SK-MEL-5 (cell line): ENCODE results near the gene WDR90. TPM values are rescaled to one million over a fixed set of nuclear protein-coding genes. Genes with fewer than 3 reads are reported as not detected.
A peak's percentile ranks its signal among the peaks of the same experiment; 100 is the strongest.

ENCODE experiments used
- DNase-seq: peaks from one replicate; pipeline ENCODE4 v3.0.0-alpha.2; 2016; ENCODE audit warnings: low read depth, low spot score
- in situ Hi-C: cut with HindIII; loops from 2 replicates; pipeline ENCODE4 v1.10.0; 2016; ENCODE audit warnings: low sequenced_read_pairs, high pct_unique_total_duplicates, low pct_unique_long_range_greater_than_20kb
- total RNA-seq: library from RNA; depleted of rRNA; stranded (reverse); fragments of >200 nt; shearing (Covaris generic); gene quantifications from 2 replicates; pipeline ENCODE4 v1.2.3, GENCODE V29; 2014

WDR90 gene
- total RNA-seq, 1 experiment from 2014 or later = 10.3 TPM

GRCh38 chr16:667780-668518 is 18.8 kb downstream of the WDR90 start, which contains the start of gene RHOT2:
Gene RHOT2 (plus strand): TSS chr16:668132. CDS start chr16:668200, 68 bp downstream.
- in situ Hi-C loops = no loop called here
- peak; percentile 86 for DNase-seq

GRCh38 chr16:668519-669171 is 19.5 kb downstream of the WDR90 start:
- no peak for DNase-seq
- in situ Hi-C loops = no loop called here

- in situ Hi-C loops = no loop called here
- DNase-seq = no peak
Observed at GRCh38 chr16:669666-670065, 20.5 kb downstream of the WDR90 start.

- no peak for DNase-seq
- in situ Hi-C loops = no loop called here
Observed at GRCh38 chr16:670485-671352, 21.6 kb downstream of the WDR90 start.

- DNase-seq = no peak
Observed at GRCh38 chr16:671353-672131, 22.4 kb downstream of the WDR90 start.

GRCh38 chr16:672371-672770 is 23.2 kb downstream of the WDR90 start:
- DNase-seq = no peak
- in situ Hi-C loops = no loop called here

More at GRCh38 chr16:671353-672131, 22.4 kb downstream of the WDR90 start:
- in situ Hi-C loops = no loop called here

GRCh38 chr16:672851-673250 is 23.7 kb downstream of the WDR90 start:
- no peak for DNase-seq
- in situ Hi-C loops = no loop called here

- in situ Hi-C loops = no loop called here
- no peak for DNase-seq
Observed at GRCh38 chr16:673399-673991, 24.3 kb downstream of the WDR90 start.

- DNase-seq = no peak
- in situ Hi-C loops = no loop called here
Observed at GRCh38 chr16:674214-674881, 25.2 kb downstream of the WDR90 start.

- no peak for DNase-seq
Observed at GRCh38 chr16:674968-675883, 26.1 kb downstream of the WDR90 start, which contains the start of gene RHBDL1. Gene RHBDL1 (plus strand): TSS chr16:675671. CDS start chr16:675791, 120 bp downstream.

GRCh38 chr16:675884-676564 is 26.9 kb downstream of the WDR90 start:
- in situ Hi-C loops = no loop called here
- no peak for DNase-seq

More at GRCh38 chr16:674968-675883, 26.1 kb downstream of the WDR90 start, which contains the start of gene RHBDL1:
- in situ Hi-C loops = no loop called here

- in situ Hi-C loops = no loop called here
- no peak for DNase-seq
Observed at GRCh38 chr16:676565-676902, 27.4 kb downstream of the WDR90 start.

- DNase-seq = no peak
- in situ Hi-C loops = no loop called here
Observed at GRCh38 chr16:676913-677312, 27.7 kb downstream of the WDR90 start.

GRCh38 chr16:677316-678190 is 28.4 kb downstream of the WDR90 start:
- in situ Hi-C loops = no loop called here
- DNase-seq = no peak
